Thoracic aorta (tissue), 2 donors: ENCODE results near the gene CMTM6. TPM values are rescaled to one million over a fixed set of nuclear protein-coding genes. Genes with fewer than 3 reads are reported as not detected.
"Not testable (repeated sequence)": the region's sequence is repeated elsewhere in the genome, so short reads cannot be mapped to it uniquely, and the experiment has no call there.

Experiments used
- ATAC-seq: fragments of 150-250 bp; one replicate; pipeline ENCODE4 v1.8.0; 2017; ENCODE audit warnings: low read depth; ENCODE audit not compliant: insufficient number of reproducible peaks, low FRiP score
- DNase-seq: peaks from one replicate; pipeline ENCODE4 v3.0.0-alpha.2; 2020; ENCODE audit warnings: low spot score
- H3K27ac ChIP-seq, 2 donors: fragments of 200-600 bp; sonication (generic); 1 replicate in 1 of 2; 2 replicates in 1 of 2; pipeline ENCODE4 v1.5.1; 2016; ENCODE audit warnings: mild to moderate bottlenecking in 2 of 2, moderate library complexity in 2 of 2
- H3K27me3 ChIP-seq: fragments of 200-600 bp; sonication (generic); replicated peaks from 2 replicates; pipeline ENCODE4 v1.6.0; 2016; ENCODE audit warnings: mild to moderate bottlenecking; ENCODE audit not compliant: insufficient read depth
- H3K36me3 ChIP-seq: fragments of 200-600 bp; sonication (generic); one replicate; pipeline ENCODE4 v1.5.1; 2016
- H3K4me1 ChIP-seq, 2 donors: fragments of 200-600 bp; sonication (generic); 1 replicate in 1 of 2; 2 replicates in 1 of 2; pipeline versions ENCODE4 v1.5.1 to v1.6.0; 2016; ENCODE audit warnings: low read depth in 2 of 2, mild to moderate bottlenecking in 1 of 2; ENCODE audit not compliant: control insufficient read depth in 1 of 2
- H3K4me3 ChIP-seq: fragments of 200-600 bp; sonication (generic); 2 replicates; pipeline ENCODE4 v1.5.1; 2016; ENCODE audit warnings: mild to moderate bottlenecking
- H3K9me3 ChIP-seq: fragments of 200-600 bp; sonication (generic); 2 replicates; pipeline ENCODE4 v1.5.1; 2016
- CTCF ChIP-seq: fragments of 200-600 bp; sonication (generic); IDR thresholded peaks from one replicate; pipeline ENCODE4 v1.5.1; 2019; ENCODE audit warnings: antibody characterized with exemption
- total RNA-seq, 2 donors: library from RNA; depleted of rRNA; stranded (reverse); fragments of >200 nt; gene quantifications; one replicate each; pipeline versions ENCODE4 v1.1.0 to v1.2.3, GENCODE V29; 2016

Gene CMTM6
- total RNA-seq, 2 donors from 2014 or later: 42.1 to 62.3 TPM

- Histone ChIP-seq H3K9me3 (no peaks in the 10 kb centered on the region), H3K27me3 (no peaks in the 10 kb centered on the region), H3K36me3 (no peaks in the 10 kb centered on the region), H3K27ac (no peak overlapping the region), H3K4me3 (peak overlapping the region; percentile 77), H3K4me1 (peaks cover 5 to 9% of the 10 kb centered on the region in 2 donors)
- DNase-seq (no peak), ATAC-seq (peak; percentile 49)
- TF ChIP-seq CTCF: peak; percentile 99
These were observed 35.1 kb downstream of the CMTM6 start for GRCh38 chr3:32467333-32468070.

- not testable (repeated sequence) for H3K27me3 ChIP-seq, H3K36me3 ChIP-seq, H3K4me3 ChIP-seq, ATAC-seq, H3K27ac ChIP-seq, H3K9me3 ChIP-seq, DNase-seq
- H3K4me1 ChIP-seq: peaks cover 5 to 11% of the 10 kb centered on the region in 2 donors
These were observed 35.8 kb downstream of the CMTM6 start for GRCh38 chr3:32466808-32467207.

GRCh38 chr3:32464726-32465125 is 37.9 kb downstream of the CMTM6 start:
- H3K27me3 ChIP-seq, DNase-seq, H3K4me1 ChIP-seq, H3K36me3 ChIP-seq, H3K9me3 ChIP-seq, ATAC-seq, H3K27ac ChIP-seq, H3K4me3 ChIP-seq: not testable (repeated sequence)

DNA sequence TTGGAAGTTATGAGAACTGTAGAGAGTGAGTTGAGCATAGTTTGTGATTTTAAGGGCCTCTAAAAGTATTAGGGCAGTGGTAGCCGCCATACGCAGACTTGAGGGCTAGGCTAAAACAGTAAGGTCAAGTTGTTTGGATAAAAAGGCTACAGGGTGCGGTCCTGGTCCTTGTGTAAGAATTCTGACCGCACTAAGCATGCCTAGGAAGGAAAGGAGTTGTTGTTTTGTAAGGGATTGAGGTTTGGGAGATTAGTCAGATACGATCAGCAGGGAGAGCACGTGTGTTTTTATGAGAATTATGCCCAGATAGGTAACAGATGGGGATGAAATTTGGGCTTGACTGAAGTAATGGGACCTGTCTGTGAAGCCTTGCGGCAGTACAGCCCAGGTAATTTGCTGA is 39.2 kb downstream of the CMTM6 start:
- H3K36me3 ChIP-seq, H3K4me1 ChIP-seq, H3K27ac ChIP-seq, H3K4me3 ChIP-seq, DNase-seq, H3K9me3 ChIP-seq, ATAC-seq, H3K27me3 ChIP-seq: not testable (repeated sequence)

- H3K27ac ChIP-seq, ATAC-seq: not testable (repeated sequence)
These were observed 40.3 kb downstream of the CMTM6 start for GRCh38 chr3:32462191-32462986.

DNA sequence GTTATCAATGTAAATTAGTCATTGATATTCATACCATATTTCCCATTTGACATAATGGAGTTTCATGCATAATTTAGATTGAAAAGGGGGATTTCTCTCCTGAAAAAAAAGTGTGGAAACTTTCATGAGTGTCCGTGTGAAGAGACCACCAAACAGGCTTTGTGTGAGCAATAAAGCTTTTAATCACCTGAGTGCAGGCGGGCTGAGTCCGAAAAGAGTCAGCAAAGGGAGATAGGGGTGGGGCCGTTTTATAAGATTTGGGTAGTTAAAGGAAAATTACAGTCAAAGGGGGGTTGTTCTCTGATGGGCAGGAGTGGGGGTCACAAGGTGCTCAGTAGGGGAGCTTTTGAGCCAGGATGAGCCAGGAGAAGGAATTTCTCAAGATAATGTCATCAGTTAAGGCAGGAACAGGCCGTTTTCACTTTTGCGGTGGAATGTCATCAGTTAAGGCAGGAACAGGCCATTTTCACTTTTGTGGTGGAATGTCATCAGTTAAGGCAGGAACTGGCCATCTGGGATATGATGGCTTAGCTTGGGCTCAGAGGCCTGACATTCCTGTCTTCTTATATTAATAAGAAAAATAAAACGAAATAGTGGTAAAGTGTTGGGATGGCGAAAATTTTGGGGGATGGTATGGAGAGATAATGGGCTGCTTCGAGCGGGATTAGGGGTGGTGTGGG is 41.7 kb downstream of the CMTM6 start:
- H3K27ac ChIP-seq, H3K27me3 ChIP-seq, ATAC-seq, H3K4me3 ChIP-seq, DNase-seq, H3K9me3 ChIP-seq, H3K36me3 ChIP-seq, H3K4me1 ChIP-seq: not testable (repeated sequence)

More at GRCh38 chr3:32462191-32462986, 40.3 kb downstream of the CMTM6 start:
- H3K4me3 ChIP-seq: peak overlapping the region; percentile 25
- DNase-seq, H3K4me1 ChIP-seq, H3K27me3 ChIP-seq, H3K9me3 ChIP-seq, H3K36me3 ChIP-seq: not testable (repeated sequence)

- no peak for DNase-seq
- Histone ChIP-seq H3K4me1 (peaks cover 0 to 3% of the 10 kb centered on the region in 2 donors), H3K27me3 (no peaks in the 10 kb centered on the region), H3K27ac (no peak overlapping the region), H3K4me3 (no peak overlapping the region), H3K9me3 (no peaks in the 10 kb centered on the region), H3K36me3 (no peaks in the 10 kb centered on the region)
- no peak for ATAC-seq
- no peak for TF ChIP-seq CTCF
These were observed 42.5 kb downstream of the CMTM6 start for GRCh38 chr3:32460031-32460749.
